ENCODE measurements around the gene RAG2.

- TF ChIP-seq CTCF (conservative IDR thresholded peaks at IDR 0.05; ENCODE audit: low read depth in 2 of 2): no peak
- TF ChIP-seq POLR2AphosphoS5 (IDR thresholded peaks at IDR 0.05; ENCODE audit: low read depth): no peak
- TF ChIP-seq JUNB (IDR thresholded peaks at IDR 0.05; ENCODE audit: unreplicated experiment): no peak
- TF ChIP-seq EZH2phosphoT487 (IDR thresholded peaks at IDR 0.05; ENCODE audit: unreplicated experiment): no peak
- TF ChIP-seq ETS1 (IDR thresholded peaks at IDR 0.05): no peak
Observed at GRCh38 chr11:36608491-36609199, 10.6 kb upstream of the RAG2 start.
